Retina (tissue), 1 donor: ENCODE measurements around the gene NPB.

Experiments
- DNase-seq: peaks from one replicate; pipeline ENCODE4 v3.0.0-alpha.2; 2016

Gene NPB

DNA sequence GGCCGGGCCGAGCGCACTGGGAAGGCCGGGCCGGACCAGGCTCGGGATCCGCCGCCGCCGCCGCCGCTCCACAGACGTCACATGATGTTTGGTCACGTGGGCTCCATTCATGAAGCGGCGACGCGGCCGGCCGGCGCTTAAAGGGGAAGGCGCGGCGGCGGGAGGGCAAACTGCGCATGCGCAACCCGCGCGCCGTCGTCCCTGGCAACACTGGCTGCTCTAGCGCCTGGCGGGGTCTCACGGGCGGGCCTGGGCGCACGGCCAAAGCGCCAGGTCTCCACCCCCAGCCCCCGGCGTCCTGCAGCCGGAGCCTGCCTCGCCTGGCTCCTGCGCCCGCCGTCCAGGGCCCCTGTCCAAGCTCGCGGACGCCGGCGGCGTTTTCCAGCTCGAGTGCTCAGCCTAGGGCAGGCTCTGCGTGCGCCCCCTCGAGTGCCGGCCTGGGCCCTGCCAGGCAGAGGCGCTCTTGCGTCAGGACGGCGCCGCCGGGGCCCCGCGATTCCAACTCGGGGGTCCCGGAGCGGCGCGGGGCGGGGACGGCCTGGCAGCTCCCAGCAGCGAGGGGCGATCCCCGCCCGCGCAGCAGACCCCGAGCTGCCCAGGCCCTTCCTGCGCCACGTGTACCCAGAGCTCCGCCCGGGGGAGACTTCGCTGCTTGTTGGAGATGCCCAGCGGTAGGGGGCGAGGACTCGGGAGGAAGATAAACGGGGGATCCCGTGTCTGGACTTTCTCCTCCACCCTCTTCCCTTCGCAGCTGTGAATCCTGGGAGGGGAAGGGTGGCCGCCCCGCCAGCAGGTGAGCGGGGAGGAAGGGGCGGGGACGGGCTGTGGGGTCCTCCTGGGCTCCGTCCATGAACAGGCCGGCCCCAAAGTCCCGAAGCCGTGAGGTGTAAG, 25.9 kb downstream of the NPB start, which contains the start of gene MAFG:
MAFG (minus strand) TSS at position 83 of the 891 bp plus-strand sequence. CDS start 4,550 bp downstream, outside the sequence.
- peak; percentile 99 for DNase-seq

DNA sequence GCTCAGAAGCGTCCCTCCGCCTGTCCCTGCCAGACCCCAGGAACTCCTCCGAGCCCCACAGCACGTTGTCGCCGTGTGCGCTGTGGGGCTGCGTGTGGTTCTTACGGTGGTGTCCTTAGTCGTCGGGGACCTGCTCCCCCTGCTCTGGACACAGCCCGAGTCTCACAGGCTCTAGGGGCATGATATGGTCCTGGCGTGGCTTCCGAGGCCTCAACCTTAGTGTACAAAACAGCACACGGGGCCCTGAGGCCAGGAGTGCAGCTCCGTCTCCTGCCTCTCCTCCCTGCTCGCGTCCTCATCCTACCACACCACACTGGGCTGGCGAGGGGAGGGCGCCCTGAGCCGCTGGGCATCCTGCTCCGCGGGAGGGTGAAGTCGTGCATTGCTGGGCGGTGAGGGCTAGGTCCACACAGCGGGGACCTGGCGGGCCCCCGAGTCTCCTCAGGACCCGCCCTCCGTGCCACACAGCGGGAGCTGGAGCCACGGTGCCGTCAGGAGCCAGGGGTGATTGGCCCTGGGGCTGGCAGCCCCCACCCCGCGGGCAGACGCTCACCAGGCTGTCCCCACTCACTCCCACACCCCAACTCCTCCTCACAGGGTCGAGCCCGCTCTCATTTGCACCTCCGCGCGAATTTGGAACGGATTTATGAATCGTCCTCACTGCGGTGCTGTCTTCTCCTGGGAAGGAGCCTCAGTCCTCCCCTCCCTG, 26.7 kb downstream of the NPB start:
- DNase-seq = peak; percentile 58

DNA sequence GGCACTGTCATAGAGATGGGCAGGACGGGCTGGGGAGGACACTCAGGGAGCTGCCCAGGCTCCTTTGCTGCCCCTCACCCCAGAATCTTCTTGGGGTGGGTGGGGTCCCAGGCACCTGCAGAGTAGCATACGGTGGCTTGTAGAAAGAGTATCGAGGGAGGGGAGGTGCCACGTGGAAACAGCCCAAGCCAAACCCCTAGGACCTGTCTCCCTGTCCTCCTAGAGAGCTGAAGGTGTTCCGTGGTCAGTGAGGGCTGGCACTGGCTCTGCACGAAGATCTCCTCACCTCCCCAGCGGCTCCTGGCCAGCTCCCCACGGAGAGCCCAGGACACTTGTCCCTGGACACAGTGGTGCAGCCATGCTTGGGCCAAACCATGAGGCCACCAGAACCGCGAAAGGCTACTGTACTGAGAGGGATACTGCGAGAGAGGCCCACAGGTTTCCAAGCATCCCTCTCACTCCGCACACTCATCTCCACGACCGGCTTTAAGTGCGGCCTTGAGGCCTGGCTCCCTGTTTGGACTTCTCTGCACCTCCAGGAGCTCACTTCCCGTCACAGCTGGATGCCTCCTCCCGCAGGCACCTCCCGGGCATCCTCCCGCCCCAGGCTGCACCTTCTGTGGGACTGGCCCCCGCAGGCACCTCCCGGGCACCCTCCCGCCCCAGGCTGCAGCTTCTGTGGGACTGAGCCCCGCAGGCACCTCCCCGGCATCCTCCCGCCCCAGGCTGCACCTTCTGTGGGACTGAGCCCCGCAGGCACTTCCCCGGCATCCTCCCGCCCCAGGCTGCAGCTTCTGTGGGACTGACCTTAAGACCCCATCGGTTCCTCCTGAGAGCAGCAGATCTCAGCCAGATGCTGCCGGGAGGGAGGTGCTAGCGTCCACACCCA, 27.5 kb downstream of the NPB start:
- no peak for DNase-seq

DNA sequence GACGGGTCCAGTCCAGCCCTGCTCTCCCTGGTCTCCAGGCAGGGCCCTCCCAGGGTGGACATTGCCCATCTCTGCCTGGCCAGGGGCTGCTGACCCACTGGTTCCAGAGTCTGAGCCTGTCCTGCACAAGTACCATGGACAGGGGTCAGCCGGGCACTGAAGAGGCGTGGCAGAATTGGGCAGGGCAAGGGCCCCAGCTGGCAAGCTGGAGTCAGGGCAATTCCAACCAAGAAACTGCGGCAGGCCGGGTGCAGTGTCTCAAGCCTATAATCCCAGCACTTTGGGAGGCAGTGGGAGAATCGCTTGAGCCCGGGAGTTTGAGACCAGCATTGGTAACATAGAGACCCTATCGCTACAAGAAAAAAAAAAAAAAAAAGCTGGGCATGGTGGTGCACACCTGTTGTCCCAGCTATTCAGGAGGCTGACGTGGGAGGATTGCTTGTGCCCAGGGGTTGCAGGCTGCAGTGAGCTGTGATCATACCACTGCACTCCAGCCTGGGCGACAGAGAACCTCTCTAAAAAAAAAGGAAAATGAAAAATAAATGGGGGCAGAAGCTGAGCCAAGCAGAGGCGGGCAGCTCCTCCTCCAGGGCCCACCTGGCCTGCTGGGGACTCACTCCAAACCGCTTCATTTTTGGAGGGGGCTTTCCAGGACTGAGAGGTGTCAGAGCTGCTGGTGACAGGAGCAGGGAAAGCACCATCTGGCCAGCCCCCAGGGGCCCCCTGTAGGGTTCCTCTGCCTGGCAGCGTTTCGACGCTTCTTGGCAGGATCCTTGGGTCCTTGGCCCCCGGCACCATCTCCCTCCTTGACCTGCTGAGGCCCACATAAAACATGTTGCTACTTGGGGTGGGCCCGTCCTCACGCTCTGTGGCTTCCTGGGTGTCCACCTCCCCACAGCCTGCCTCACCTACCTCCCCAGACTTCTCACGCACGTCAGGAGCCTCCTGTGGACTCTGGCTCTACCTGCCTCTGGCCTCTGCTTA, 28.4 kb downstream of the NPB start:
- DNase-seq = no peak

DNA sequence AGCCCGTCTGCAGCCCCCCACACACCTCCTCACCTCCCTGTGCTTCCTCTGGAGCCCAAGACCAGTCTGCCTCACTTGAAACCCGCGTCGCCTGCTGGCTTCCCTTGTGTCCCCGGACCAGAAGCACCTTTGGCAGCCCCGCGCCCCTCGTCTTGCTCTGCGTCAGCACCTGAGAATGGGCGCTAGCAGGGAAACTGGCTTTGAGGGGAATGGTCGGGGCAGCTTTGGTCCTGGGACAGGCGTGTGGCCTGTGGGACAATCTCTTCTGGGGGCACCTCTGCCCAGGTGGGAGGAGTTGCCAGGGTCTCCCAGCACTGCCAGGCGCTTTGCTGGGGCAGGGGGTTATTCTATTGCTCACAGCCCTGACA, 29.1 kb downstream of the NPB start:
- no peak for DNase-seq

DNA sequence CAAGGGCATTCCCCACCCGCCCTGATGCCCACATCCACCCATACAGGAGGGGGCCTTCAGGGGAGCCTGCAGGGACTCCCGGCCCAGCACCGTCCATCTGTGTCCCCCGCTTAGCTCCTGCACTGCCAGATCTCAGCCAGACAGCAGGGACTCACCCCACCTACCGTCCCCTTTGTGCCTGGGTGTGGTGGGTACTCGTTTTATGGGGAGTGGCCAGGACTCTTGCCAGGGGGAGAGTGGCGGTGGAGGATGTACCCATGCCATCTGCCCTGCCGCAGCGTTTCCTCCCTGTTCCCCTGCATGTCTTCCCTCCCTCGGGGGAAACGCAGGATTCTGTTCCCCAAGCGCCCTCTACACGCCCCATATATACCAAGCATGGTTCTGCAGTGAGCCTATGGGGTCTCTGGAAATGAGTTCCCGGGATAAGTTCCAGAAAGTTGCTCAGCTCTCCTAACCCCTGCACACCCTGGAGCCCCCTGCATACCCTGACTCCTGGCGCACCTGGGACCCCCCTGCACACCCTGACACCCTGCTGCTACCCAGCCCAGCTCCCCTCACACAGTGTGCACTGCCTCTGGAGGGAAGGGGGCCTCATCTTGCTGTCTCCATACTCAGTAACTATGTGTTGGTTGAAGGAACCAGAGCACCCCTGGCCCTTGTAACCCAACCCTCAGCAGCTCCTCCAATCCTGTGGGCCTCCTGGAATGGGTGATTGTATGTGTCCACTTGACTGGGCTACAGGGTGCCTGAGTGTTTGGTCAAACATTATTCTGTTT, 29.7 kb downstream of the NPB start:
- DNase-seq = no peak

DNA sequence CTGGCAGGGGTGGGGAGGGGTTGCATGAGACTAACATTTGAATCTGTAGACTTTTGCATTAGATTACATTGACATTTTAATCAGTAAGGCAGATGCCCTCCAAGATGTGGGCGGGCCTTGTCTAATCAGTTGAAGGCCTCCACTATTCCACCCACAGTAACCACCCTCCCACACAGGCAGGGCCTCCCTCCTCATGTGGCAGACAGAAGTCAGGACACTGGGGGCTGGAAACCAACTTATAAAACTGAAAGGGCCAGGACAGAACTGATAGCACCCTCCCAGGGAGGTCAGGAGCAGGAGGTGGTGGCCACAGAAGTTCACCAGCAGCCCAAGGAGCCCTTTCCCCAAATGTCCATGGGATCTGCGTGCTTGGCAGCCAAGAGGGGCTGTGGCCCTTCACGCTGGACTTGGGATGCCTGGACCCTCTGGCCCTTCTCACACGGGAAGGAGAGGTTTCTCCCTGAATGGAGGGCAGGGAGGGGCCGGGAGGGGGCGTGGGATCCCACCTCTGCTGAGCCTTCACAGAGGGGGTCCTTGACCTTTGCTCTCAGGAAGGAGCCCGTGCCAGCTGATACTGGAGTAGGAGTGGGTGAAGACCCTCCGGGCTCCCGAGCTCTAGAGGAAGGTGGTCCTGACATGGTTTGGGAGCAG, 30.4 kb downstream of the NPB start:
- no peak for DNase-seq

DNA sequence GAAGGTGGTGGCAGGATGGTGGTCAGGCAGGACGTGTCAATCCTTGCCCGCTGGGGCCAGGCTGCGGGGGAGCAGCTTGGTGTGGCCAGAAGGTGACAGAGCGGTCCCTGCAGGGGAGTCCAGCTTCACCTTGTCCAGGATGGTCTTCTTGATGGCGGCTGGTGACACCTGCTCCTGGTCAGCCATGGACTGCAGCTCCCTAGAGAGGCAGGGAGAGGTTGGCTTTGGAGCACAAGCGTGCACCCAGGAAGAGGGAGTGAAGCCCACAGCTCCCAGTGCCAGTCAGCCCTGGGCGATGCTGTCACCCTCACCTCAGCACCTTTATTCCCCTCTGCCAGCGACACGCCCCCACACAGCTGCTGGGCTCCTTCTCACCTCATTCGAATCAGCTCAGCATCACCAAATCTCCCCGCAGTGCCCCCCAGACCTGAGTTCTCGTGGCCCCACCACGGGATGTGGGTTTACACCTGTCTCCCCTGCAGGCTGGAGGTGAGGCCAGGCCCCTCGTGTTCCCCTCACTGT, 31.2 kb downstream of the NPB start:
- no peak for DNase-seq

DNA sequence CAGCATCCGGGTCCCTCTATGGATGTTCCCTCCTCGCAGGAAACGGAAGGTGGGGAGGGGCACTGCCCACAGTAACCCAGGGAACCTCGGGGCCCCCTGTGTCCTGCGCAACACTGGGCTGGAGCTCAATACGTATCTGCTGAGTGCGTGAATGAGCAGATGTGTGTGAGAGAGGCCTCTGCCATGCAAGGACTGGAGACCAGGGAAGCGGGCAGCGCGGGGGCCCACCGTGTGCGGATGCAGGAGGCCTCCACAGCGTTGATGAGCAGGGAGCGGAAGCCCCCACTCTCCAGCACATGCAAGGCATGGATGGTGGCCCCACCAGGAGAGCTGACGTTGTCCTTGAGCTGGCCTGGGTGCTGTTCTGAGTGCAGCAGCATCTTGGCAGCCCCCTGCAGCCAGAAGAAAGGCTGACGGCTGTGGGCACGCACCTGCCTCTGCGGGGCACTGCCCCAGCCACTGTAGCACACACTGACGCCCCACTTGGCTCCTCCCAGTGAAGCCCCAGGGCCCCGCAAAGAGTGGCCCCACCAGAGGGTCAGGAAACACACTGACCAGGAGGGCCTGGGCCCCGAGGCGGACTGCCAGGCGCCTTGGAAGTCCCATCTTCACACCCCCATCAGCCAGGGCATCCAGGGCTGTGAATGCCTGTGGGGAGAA, 32.2 kb downstream of the NPB start:
- no peak for DNase-seq

DNA sequence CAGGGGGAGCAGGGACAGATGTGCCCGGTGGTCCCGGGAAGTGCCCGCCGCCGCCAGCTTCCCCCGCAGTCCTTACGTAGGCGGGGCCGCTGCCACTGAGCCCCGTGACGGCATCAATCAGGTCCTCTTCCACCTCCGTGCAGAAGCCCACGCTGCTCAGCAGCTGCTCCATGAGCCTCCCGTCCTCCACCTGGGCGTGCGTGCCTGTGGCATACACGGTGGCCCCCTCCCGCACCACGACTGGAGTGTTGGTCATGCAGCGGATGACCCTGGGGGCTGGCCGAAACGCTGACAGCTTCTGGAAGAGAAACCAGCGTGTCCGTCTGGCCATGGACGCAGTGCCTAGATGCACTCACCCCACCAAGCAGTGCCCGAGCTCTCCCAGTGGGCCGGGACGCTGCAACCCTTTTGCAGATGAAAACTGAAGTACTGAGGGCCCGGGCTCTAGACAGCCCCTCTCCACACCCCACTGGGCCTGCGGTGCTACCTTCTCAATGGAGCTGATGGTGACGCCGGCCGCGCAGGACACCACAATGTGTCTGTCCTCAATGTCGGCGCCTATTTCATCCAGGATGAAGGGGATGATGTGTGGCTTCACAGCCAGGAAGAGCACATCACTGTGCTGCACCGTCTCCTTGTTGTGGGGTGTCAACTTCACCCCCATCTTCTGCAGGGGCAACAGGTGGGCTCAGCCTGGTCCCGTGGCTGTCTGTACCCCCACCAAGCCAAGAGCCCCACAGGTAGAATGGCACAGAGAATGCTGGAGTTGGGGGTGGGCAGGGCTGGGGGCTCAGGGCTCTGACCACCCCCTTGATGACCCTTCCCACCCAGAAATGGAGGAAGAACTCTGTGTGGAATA, 33.0 kb downstream of the NPB start:
- DNase-seq = no peak

DNA sequence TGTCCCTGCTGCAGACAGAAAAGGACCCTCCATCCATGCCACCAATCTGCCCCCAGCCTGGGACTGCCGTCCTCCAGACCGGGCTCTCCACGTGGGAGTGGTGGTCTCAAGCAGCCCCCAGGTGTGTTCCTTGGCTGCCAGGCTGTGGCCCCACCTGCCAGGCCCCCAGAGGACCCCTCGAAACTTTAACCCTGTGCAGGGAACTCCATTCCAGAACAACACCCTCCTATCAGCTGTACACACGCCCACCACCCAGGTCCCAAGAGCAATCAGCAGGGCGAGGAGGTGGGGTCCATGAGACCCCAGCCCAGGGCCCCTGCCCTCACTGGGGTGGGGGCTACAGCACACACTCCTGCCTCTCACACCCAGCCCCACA, 33.7 kb downstream of the NPB start:
- DNase-seq = no peak

DNA sequence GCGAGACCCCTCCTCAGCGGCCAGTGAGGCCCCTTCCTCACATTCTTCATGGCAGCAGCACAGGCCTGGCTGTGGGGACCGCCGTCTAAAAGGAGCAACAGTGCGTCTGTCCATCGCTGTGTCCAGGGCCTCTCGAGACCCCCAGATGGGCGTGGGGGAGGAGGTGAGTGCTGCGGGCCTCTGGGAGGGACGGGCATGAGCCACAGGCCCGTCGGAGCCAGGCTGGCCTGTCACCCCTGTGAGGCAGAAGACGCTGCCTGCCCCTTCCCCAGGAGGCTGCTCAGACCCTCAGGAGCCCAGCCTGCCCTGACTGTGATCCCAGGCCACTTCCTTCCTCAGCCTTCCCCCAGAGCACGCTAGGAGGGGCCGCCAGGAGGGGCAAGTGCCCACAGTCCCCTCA, 37.2 kb downstream of the NPB start:
- DNase-seq = no peak

DNA sequence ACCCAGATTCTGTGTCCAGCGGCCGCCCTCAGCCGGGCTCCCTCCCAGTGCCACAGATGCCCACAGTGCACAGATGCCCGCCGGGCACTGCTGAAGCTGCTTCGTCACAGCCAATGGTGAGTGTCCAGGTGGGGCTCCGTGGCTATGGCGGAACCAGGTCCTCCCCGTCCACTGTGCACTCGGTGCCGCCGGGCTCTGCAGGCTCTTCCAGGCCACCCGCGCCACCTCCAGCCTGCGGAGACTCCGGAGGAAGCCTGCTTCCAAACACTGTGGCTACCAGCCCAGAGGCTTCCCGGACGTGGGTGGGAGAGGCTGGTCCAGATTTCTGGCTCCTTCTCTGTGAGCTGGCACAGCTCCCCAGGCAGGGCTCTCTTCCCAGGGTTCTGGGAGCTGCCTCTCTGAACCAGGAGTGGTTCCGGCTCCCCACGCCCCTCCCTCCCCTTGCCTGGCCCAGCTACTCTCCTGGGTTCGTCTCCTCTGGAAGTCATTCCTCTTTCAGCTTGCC, 37.9 kb downstream of the NPB start:
- no peak for DNase-seq

DNA sequence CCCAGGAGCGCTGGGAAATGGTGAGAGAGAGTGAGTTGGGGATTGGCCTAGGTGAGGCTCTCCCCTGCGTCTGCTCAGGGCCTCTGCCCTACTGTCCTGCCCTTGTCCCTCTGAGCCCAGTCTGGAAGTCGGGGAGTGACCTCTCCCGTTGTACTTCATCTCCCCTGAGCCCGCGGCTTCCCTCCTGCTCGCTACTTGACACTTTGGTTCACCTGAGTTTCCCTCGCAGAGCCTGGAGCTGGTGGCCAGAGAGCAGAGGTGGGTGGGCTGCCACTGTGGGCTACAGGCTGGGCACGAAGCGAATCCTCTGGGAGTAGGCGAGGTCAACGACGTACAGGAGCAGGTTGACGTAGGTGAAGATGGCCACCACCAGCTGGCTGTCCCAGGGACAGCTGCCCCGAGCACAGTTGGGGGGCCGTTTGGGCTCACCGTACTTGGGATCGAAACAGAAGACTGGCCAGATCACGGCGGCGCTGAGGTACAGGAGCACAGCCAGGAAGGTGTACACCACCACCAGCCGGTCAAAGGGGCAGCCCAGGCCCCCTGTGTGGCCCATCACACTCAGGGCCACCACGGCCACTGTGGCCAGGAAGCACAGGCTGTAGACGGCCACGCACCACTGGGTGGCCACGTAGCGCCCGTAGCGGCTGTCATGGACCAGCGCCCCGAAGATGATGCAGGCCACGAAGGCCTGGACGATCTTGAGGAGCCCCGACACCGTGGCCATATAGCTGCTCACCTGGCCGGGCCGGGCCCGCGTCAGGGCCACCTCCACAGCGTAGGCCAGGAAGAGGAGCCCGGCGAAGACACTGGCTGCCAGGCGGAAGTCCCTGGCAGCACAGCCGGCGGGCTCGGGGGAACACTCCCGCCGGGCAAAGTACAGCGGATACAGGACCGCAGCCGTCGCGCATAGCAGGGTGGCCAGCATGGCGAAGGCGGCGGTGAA, 38.8 kb downstream of the NPB start:
- no peak for DNase-seq

DNA sequence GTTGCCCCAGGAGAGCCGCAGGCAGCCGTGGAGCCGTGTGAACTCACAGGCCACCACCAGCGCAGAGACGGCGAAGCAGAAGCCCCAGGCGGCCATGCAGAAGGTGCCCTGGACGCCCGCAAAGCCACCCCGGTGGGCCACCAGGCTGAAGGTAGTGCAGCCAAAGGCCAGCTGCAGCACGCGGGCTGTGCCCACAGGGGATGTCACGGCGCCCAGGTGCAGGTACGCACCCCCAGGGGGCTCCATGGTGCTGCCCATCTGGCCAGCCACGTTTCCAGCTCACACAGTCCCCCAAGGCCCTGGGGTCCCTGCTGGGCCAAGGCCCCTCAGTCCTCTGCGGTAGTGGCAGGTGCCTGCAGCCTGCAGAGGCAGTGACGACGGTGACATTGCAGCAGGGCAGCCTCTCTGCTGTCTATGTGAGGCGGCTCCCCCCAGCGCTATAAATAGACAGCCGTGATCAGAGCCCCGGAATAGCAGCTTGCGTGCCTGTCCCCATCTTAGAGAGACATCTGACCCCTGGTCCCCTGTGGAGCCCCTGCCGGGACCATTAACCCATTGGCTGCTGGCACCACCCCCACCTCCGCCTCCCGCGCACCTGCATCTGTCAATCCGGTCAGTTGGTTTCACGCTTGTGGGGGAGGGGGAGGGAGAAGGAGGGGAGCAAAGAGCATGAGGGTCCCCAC, 39.6 kb downstream of the NPB start:
- DNase-seq = peak; percentile 67

DNA sequence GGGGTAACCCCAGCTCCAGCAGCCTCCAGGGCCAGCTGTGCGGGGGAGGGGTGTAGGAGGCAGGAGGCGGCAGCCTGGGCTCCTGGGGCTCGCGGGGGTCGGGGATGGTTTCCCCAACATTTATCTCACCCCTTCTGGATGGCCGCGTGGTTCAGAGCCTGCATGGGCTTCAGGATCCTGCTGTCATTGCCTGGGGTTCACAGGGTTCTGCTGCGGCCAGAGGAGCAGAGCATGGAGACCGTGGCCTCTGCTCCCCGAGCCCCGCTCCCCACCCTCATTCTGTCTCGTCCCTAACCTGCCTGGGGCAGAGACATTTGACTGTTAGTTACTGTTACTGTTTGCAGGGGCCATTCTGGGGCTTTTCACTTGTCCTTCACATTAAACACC, 40.1 kb downstream of the NPB start:
- DNase-seq = no peak

DNA sequence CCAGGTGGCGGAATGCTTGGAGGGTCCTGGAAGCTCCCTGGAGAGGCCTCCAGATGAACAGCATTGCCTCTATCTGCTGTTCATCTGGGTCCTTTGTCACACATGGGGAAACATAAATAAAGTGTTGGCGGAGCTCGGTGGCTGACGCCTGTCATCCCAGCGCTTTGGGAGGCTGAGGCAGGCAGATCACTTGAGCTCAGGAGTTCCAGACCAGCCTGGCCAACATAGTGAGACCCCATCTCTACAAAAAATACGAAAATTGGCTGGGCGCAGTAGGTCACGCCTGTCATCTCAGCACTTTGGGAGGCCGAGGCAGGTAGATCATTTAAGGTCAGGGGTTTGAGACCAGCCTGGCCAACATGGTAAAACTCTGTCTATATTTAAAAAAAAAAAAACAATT, 42.8 kb downstream of the NPB start:
- no peak for DNase-seq
